ENCODE results near the gene ANAPC2.

The ANAPC2 gene

DNA sequence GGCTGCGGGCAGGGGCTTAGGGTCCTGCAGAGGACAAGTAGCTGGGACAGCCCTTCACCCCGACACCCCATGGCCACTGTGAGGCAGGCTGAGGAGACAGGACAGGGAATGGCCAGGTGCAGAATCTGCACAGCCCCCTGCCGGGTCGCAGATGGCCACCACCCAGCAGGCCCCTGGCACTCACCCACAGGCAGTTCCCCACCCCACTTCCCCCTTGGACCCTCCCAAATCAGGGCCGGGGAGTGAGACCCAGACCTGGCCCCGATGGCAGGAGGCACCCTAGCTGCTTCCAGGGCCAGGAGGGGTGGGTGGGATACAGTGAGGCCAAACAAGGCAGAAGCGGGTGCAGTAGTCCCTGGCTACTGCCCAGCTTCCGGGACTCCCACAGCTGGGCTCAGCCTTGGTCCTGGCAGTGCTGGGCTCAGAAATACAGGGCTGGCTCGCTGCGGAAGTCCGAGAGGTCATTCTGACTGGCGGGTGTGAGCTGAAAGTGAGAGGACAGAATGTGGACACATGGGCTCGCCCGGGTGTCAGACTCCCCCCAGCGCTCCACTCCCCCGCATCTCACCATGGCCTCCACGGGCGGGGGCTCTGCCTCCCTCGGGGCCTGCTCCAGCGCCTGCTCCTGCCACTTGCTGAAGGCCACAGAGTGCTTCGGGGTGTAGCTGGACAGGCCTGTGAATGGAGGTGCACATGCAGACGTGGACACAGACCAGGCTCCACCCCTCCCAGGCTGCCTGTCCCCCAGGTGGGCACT, 3.5 kb upstream of the ANAPC2 start:
- DNase-seq (ENCODE audit: low read depth) = no peak

GRCh38 chr9:137191245-137191644, 2.9 kb upstream of the ANAPC2 start:
- DNase-seq (ENCODE audit: low read depth) = no peak

DNA sequence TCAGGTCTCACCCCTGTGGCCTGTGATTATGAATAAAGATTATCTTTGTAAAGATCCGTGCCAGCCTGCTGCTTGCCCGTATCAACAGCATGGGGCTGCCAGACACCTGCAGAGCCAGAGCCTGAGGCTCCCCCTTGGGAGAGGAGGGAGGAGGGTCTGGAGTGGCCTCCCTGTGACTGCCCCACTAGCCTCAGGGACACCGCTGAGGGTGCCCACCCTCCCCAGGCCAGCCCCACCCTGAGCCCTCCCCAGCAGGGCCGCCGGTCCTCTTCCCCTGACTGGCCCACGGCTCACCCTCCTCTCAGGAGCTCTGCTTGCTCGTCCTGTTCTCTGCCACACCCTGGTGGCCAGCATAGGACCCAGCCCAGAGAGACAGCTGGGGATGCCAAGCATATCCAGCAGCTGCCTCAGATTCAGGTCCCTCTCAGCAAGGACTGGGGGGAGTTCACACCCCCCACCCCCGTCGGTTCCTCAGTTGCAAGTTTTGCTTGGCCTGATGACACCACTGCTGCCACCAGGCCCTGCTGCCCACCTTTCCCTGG, 2.0 kb upstream of the ANAPC2 start:
- no peak for DNase-seq (ENCODE audit: low read depth)

- DNase-seq (ENCODE audit: low read depth) = no peak
Measured at GRCh38 chr9:137189297-137190295, 1.2 kb upstream of the ANAPC2 start.

GRCh38 chr9:137188086-137188489, 272 bp downstream of the ANAPC2 start:
- DNase-seq (ENCODE audit: low read depth) = no peak

GRCh38 chr9:137187386-137187785, 974 bp downstream of the ANAPC2 start:
- DNase-seq (ENCODE audit: low read depth) = no peak

GRCh38 chr9:137186385-137186784, 2.0 kb downstream of the ANAPC2 start:
- DNase-seq (ENCODE audit: low read depth) = no peak

DNA sequence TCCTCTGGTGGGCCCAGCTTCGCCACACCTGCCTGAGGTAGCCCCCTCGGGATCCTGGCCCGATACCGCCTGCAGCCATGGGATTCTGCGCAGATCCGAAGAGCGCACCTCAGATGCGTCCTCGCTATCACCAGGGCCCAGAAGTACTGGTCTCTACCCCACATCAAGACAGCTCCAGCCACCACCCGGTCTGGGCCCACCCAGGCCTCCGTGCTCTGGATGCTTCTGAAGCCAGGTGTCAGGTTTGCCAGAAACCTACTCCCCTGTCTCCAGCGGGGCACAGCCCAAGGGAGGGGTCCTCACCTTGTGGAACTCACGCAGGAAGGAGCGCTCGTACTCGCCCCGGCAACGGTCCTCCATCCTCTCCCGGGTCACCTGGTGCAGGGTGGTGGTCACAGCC, 2.4 kb downstream of the ANAPC2 start:
- DNase-seq (ENCODE audit: low read depth) = no peak

DNA sequence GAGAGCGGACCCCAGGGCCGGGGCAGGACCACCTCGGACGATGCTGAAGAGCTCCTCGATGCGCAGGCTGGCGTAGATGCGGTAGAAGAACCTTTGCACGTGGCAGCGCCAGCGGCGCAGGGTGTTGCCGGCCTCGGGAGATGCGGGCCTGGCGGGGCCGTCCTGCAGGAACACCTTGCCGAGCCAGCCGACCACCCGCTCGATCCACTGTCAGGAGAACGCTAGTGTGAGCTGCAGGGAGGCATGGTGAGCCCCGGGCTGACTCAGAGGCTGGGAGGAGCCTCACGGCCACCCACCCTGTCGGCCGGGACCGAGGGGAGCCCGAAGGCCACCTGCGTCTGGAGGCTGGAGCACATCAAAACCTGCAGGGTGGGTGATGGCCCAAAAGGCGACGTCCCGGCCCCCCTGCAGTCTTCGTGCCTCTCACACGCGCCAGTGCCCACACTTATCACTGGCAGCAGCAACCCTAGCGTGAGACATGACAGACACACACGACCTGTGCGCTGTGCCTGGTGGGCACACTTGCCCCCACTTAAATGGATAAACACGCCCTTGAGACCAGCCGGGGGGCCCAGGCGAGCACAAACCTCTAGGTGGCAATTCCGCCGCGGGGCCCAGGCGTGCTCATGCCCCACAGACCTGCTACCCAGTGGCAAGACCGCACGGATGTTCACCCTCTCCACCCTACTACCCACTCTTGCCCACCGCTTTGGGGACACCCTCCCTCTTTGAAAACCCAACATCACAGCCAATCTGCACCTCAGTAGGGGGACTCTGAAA, 3.3 kb downstream of the ANAPC2 start:
- DNase-seq (ENCODE audit: low read depth) = no peak

DNA sequence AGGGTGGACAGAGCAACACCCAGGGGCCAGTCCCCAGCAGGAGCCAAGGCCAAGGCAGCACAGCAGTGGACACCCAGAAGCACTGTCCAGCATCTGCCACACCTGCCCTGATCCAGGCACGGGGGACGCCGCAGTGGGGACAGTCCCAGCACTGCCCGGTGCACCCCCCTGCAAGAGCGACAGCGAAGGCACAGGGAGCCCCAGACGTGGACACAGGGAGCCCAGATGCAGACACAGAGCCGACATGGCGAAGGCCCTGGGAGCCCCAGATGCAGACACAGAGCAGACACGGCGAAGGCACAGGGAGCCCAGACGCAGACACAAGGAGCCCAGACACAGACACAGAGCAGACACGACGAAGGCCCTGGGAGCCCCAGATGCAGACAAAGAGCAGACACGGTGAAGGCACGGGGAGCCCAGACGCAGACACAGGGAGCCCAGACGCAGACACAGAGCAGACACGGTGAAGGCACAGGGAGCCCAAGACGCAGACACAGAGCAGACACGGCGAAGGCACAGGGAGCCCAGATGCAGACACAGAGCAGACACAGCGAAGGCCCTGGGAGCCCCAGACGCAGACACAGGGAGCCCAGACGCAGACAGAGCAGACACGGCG, 4.3 kb downstream of the ANAPC2 start:
- DNase-seq (ENCODE audit: low read depth) = no peak

DNA sequence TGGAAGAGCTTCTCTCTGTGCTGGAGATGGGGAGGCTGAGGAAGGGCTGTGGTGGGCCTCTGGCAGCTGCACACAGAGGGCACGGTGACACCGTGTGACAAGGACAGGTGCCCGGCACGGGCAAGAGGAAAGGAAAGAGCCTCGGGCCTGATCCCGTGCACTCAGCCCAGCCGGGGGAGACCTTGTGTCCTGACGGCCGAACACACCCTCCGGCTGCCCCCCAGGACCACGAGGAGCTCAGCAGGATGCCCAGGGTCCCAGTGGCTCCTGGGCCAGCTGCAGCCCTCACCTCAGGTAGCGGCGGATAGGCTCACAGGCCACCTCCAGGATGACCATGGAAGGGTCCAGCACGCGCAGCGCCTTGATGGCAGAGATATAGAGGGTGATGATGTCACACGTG, 5.5 kb downstream of the ANAPC2 start:
- no peak for DNase-seq (ENCODE audit: low read depth)

GRCh38 chr9:137181680-137182079, 6.7 kb downstream of the ANAPC2 start:
- DNase-seq (ENCODE audit: low read depth) = no peak

DNA sequence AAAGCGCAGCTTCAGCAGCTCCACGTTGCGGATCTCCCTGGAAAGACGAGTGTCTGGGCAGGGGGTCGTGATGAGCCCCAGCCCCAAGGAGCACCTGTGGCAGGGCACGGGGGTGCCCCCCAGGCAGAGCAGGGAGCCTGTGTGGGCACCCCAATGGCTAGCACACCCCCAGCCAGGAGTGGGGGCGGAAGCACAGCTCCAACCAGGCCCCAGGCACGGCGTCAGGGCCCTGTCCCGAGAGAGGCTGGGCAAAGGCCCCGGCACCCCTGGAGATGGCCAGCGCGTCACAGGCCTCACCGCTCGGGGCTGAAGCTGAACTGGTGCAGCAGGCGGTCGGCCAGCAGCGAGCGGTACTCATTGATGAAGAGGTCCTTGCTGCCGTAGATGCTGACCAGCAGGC, 7.9 kb downstream of the ANAPC2 start:
- no peak for DNase-seq (ENCODE audit: low read depth)

DNA sequence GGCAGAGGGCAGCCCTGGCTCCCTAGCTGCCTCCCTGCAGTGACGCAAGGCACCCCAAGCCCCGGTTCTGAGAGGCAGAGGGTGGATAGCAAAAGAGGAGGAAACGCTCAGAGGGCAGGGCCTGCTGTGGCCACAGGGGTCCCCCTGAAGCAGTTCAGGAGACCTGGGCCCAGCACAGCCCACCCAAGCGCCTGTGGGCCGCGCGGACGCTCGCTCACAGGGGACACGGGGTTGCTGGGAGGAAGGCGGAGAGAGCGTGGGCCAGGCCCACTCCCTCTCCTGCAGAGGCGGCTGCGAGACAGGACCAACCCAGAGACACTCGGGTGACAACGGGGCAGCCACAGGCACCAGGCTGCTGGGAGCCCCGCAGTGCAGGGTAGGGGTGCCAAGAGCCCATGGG, 8.6 kb downstream of the ANAPC2 start:
- DNase-seq (ENCODE audit: low read depth) = no peak

- DNase-seq (ENCODE audit: low read depth) = no peak
Measured at GRCh38 chr9:137178939-137179630, 9.3 kb downstream of the ANAPC2 start.

- no peak for DNase-seq (ENCODE audit: low read depth)
Measured at GRCh38 chr9:137178201-137178938, 10.0 kb downstream of the ANAPC2 start.

DNA sequence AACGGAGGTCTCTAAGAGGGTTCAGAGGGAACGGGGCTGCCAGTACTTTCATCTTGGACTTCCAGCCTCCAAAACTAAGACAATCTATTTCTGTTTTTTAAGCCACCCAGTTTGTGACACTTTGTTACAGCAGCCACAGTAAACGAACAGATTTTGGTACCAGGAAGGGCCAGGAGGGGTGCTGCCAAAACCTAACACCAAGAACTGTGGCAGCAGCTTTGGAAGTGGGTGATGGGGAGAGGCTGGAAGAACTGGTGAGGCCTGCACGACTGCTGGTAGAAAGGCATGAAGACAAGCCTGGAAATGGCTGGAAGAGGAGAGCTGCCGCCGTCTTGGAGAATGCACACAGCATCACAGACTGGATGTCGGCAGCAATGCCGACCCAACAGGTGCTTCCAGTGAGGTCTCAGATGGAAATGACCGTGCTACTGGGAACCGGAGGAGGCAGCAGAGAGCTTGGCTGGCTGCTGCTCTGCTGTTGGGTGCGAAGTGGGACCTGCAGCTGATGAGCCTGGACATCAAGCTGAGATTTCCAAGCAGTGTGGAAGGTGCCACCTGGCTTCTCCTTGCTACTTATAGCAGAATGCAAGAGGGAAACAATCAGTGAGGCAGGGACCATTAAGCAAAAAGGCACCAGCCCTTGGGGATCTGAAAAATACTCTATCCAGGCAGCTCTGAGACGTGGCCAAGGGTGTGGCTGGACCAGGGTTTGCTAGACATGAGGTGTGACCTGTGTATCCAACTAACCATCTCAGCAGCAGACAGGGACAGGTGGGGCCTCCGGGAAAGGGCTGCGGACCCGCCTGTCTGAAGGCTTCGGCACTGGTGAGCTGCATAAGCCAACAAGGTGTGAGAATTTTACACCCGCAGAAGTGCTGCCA, 11.8 kb downstream of the ANAPC2 start:
- DNase-seq (ENCODE audit: low read depth) = no peak

DNA sequence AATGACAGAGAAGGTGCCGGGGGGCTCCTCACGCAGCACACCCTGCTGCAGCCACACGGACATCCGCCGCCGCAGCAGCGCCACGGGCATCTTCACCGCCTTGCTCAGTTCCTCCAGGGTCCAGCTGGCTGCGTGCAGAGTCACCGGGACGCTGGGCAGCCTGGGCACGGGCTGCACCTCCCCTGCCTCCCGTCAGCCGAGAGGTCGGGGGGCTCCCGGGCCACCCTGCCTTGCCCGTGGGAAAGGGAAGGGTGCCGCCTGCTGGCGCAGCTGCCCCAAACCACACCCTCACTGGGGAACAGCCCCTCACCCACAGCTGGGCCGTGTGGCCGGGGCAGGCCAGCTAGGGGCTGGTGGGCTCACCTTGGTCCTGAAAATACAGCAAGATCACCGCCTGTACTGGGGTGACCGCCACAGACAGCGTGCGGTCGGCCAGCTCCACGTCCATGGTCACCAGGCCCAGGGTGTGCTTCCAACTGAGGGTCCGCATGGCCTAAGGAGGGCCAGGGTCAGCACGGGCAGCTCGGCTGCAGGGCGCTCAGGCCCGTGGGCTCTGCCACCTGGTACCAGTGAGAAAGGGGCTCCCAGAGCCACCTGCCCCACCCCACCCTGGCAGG, 12.9 kb downstream of the ANAPC2 start:
- no peak for DNase-seq (ENCODE audit: low read depth)

All from fibroblast of the conjunctiva (primary cell).